Bone marrow (tissue), 2 donors: ENCODE data around the gene TRIM71.

Source experiments
- DNase-seq, 2 donors: peaks; one replicate each; lab custom pipeline; 2025; lab: John Stamatoyannopoulos, UW

The TRIM71 gene

GRCh38 chr3:32866533-32866932 is 48.7 kb downstream of the TRIM71 start:
- no peak for DNase-seq

GRCh38 chr3:32867954-32868353 is 50.2 kb downstream of the TRIM71 start:
- no peak for DNase-seq

- no peak for DNase-seq
Measured at GRCh38 chr3:32868719-32869512, 51.1 kb downstream of the TRIM71 start.

GRCh38 chr3:32869513-32870047 is 51.8 kb downstream of the TRIM71 start:
- no peak for DNase-seq

- no peak for DNase-seq
Measured at GRCh38 chr3:32870373-32871095, 52.7 kb downstream of the TRIM71 start.

- DNase-seq: no peak
Measured at GRCh38 chr3:32871273-32871672, 53.5 kb downstream of the TRIM71 start.

- no peak for DNase-seq
Measured at GRCh38 chr3:32872487-32873382, 54.9 kb downstream of the TRIM71 start.

- DNase-seq: no peak
Measured at GRCh38 chr3:32873531-32874130, 55.8 kb downstream of the TRIM71 start.

- no peak for DNase-seq
Measured at GRCh38 chr3:32876920-32877319, 59.1 kb downstream of the TRIM71 start.

GRCh38 chr3:32877598-32877997 is 59.8 kb downstream of the TRIM71 start:
- no peak for DNase-seq

GRCh38 chr3:32880225-32880624 is 62.4 kb downstream of the TRIM71 start:
- DNase-seq: no peak

GRCh38 chr3:32881624-32882023 is 63.8 kb downstream of the TRIM71 start:
- no peak for DNase-seq

GRCh38 chr3:32882189-32882588 is 64.4 kb downstream of the TRIM71 start:
- no peak for DNase-seq

- no peak for DNase-seq
Measured at GRCh38 chr3:32882603-32883025, 64.8 kb downstream of the TRIM71 start.

GRCh38 chr3:32883817-32884216 is 66.0 kb downstream of the TRIM71 start:
- no peak for DNase-seq

- DNase-seq: no peak
Measured at GRCh38 chr3:32884591-32884990, 66.8 kb downstream of the TRIM71 start.

- no peak for DNase-seq
Measured at GRCh38 chr3:32885283-32885901, 67.6 kb downstream of the TRIM71 start.

- no peak for DNase-seq
Measured at GRCh38 chr3:32886296-32886695, 68.5 kb downstream of the TRIM71 start.

- DNase-seq: no peak
Measured at GRCh38 chr3:32886911-32887310, 69.1 kb downstream of the TRIM71 start.

- DNase-seq: no peak
Measured at GRCh38 chr3:32888739-32889138, 70.9 kb downstream of the TRIM71 start.
